GM23338 (cell line): ENCODE measurements around the gene HHIPL1. TPM values are rescaled to one million over a fixed set of nuclear protein-coding genes. Genes with fewer than 3 reads are reported as not detected.

Source experiments
- ATAC-seq: fragments of 200-7000 bp; cut with Tn5 transposase; 3 replicates; pipeline ENCODE4 v1.9.1; 2020
- DNase-seq: peaks from one replicate; pipeline ENCODE4 v3.0.0-alpha.2; 2015; ENCODE audit warnings: low spot score
- H2AFZ ChIP-seq: fragments of 200-600 bp; sonication (generic); 2 replicates; pipeline ENCODE4 v1.8.0; 2016; ENCODE audit warnings: antibody characterized with exemption, mild to moderate bottlenecking, moderate library complexity
- H3F3A ChIP-seq: fragments of 200-600 bp; sonication (generic); replicated peaks from 2 replicates; pipeline ENCODE4 v1.8.0; 2017; ENCODE audit warnings: antibody characterized with exemption, mixed run types, low read depth
- H3K27ac ChIP-seq: fragments of 200-600 bp; sonication (generic); 2 replicates; pipeline ENCODE4 v1.6.1; 2016; ENCODE audit warnings: low read depth
- H3K27me3 ChIP-seq: fragments of 200-600 bp; sonication (generic); 2 replicates; pipeline ENCODE4 v1.8.0; 2016; ENCODE audit warnings: mild to moderate bottlenecking, mixed run types, moderate library complexity; ENCODE audit not compliant: insufficient read depth
- H3K36me3 ChIP-seq: fragments of 200-600 bp; sonication (generic); 2 replicates; pipeline ENCODE4 v1.8.0; 2016; ENCODE audit warnings: mild to moderate bottlenecking; ENCODE audit not compliant: insufficient read depth
- H3K4me1 ChIP-seq: fragments of 200-600 bp; sonication (generic); 2 replicates; pipeline ENCODE4 v1.8.0; 2016; ENCODE audit warnings: mild to moderate bottlenecking, moderate library complexity; ENCODE audit not compliant: insufficient read depth
- H3K4me2 ChIP-seq: fragments of 200-600 bp; sonication (generic); 2 replicates; pipeline ENCODE4 v1.7.1; 2017; ENCODE audit warnings: mixed run types
- H3K4me3 ChIP-seq: fragments of 200-600 bp; sonication (generic); 2 replicates; pipeline ENCODE4 v1.6.1; 2016; ENCODE audit warnings: mixed run types
- H3K79me2 ChIP-seq: fragments of 200-600 bp; sonication (generic); replicated peaks from 2 replicates; pipeline ENCODE4 v1.8.0; 2017; ENCODE audit warnings: mild to moderate bottlenecking; ENCODE audit not compliant: insufficient read depth
- H3K9me2 ChIP-seq: fragments of 200-600 bp; sonication (generic); 2 replicates; pipeline ENCODE4 v1.8.0; 2017; ENCODE audit not compliant: insufficient read depth
- H4K20me1 ChIP-seq: fragments of 200-600 bp; sonication (generic); replicated peaks from 2 replicates; pipeline ENCODE4 v1.8.0; 2017; ENCODE audit warnings: mild to moderate bottlenecking; ENCODE audit not compliant: insufficient read depth
- H3K27ac Mint-ChIP-seq: 2 replicates; pipeline ENCODE4 v1.8.0; 2020; ENCODE audit warnings: inconsistent platforms, mild to moderate bottlenecking, moderate library complexity, mixed read lengths
- H3K27me3 Mint-ChIP-seq: 3 replicates; pipeline ENCODE4 v1.8.0; 2022; ENCODE audit warnings: low read depth, mild to moderate bottlenecking, moderate library complexity, mixed read lengths, inconsistent platforms; ENCODE audit not compliant: insufficient read depth, poor library complexity
- H3K36me3 Mint-ChIP-seq: 3 replicates; pipeline ENCODE4 v1.8.0; 2021; ENCODE audit warnings: low read depth, mild to moderate bottlenecking, inconsistent platforms, moderate library complexity, mixed read lengths
- H3K4me1 Mint-ChIP-seq: 3 replicates; pipeline ENCODE4 v1.8.0; 2020; ENCODE audit warnings: mild to moderate bottlenecking, inconsistent platforms, mixed read lengths
- H3K4me3 Mint-ChIP-seq: 3 replicates; pipeline ENCODE4 v1.8.0; 2021; ENCODE audit warnings: moderate library complexity, mild to moderate bottlenecking, inconsistent platforms, mixed read lengths
- H3K9me3 Mint-ChIP-seq: 3 replicates; pipeline ENCODE4 v1.8.0; 2020; ENCODE audit warnings: moderate library complexity, mild to moderate bottlenecking, inconsistent platforms, mixed read lengths
- CREB1 ChIP-seq: fragments of 250-450 bp; sonication (Bioruptor Pico); IDR thresholded peaks from 2 replicates; pipeline ENCODE4 v1.5.0; 2020; ENCODE audit warnings: low read depth, mild to moderate bottlenecking, moderate library complexity
- CTCF ChIP-seq, 2 experiments: fragments of 200-600 bp in 1 of 2; sonication (generic) in 1 of 2; conservative IDR thresholded peaks; 2 replicates each; pipeline versions ENCODE4 v1.5.1 to v1.6.1; 2016 to 2017; ENCODE audit warnings: antibody characterized with exemption in 2 of 2, low read depth in 2 of 2, mild to moderate bottlenecking in 2 of 2, moderate library complexity in 1 of 2
- ETS1 ChIP-seq: IDR thresholded peaks from 2 replicates; pipeline ENCODE4 v1.6.1; 2016; ENCODE audit warnings: antibody characterized with exemption
- EZH2 ChIP-seq: fragments of 200-600 bp; sonication (generic); IDR thresholded peaks from one replicate; pipeline ENCODE4 v1.8.0; 2017; ENCODE audit warnings: antibody characterized with exemption, mild to moderate bottlenecking, low read depth; ENCODE audit not compliant: unreplicated experiment
- EZH2phosphoT487 ChIP-seq: fragments of 200-600 bp; sonication (generic); IDR thresholded peaks from one replicate; pipeline ENCODE4 v1.8.1; 2018; ENCODE audit warnings: antibody characterized with exemption; ENCODE audit not compliant: unreplicated experiment
- JUNB ChIP-seq: IDR thresholded peaks from one replicate; pipeline ENCODE4 v1.6.1; 2016; ENCODE audit warnings: antibody characterized with exemption; ENCODE audit not compliant: unreplicated experiment
- NANOG ChIP-seq: IDR thresholded peaks from 2 replicates; pipeline ENCODE4 v1.6.1; 2016; ENCODE audit warnings: antibody characterized with exemption, borderline replicate concordance
- POLR2AphosphoS5 ChIP-seq: IDR thresholded peaks from 2 replicates; pipeline ENCODE4 v1.6.1; 2016; ENCODE audit warnings: antibody characterized with exemption, low read depth
- REST ChIP-seq: IDR thresholded peaks from one replicate; pipeline ENCODE4 v1.6.1; 2018; ENCODE audit warnings: antibody characterized with exemption; ENCODE audit not compliant: unreplicated experiment
- STAT1 ChIP-seq: IDR thresholded peaks from one replicate; pipeline ENCODE4 v1.6.1; 2016; ENCODE audit warnings: antibody characterized with exemption; ENCODE audit not compliant: unreplicated experiment
- ZNF114 ChIP-seq: fragments of 250-450 bp; sonication (Bioruptor Pico); IDR thresholded peaks from 2 replicates; pipeline ENCODE4 v1.5.0; 2020; ENCODE audit warnings: mild to moderate bottlenecking, moderate library complexity
- ZNF331 ChIP-seq: fragments of 250-450 bp; sonication (Bioruptor Pico); IDR thresholded peaks from 2 replicates; pipeline ENCODE4 v1.5.0; 2020; ENCODE audit warnings: low read depth, mild to moderate bottlenecking, moderate library complexity
- ZNF462 ChIP-seq: fragments of 250-450 bp; sonication (Bioruptor Pico); IDR thresholded peaks from 2 replicates; pipeline ENCODE4 v1.5.0; 2020; ENCODE audit warnings: mild to moderate bottlenecking, moderate library complexity
- polyA plus RNA-seq: library from polyadenylated mRNA; unstranded; fragments of >200 nt; fragmentation: Nextera tagmentation; extraction: Ambion mirVana; gene quantifications from 2 replicates; pipeline ENCODE4 v1.2.1, GENCODE V29; 2016
- total RNA-seq: library from RNA; depleted of rRNA; stranded (reverse); fragments of >200 nt; shearing (Covaris generic); gene quantifications from 2 replicates; pipeline ENCODE4 v1.2.3, GENCODE V29; 2014

HHIPL1 gene
- total and polyA plus RNA-seq, 2 experiments from 2014 or later = 1.9 to 2.0 TPM

GRCh38 chr14:99685151-99685591 lies 40.2 kb downstream of the HHIPL1 start:
- Histone ChIP-seq H3K79me2 (no peaks in the 10 kb centered on the region), H3K4me2 (no peak overlapping the region; the same call in 1 of the 2 replicates), H3K36me3 (no peaks in the 10 kb centered on the region), H3F3A (no peaks in the 10 kb centered on the region), H3K27me3 (no peaks in the 10 kb centered on the region), H4K20me1 (no peaks in the 10 kb centered on the region), H3K4me1 (peaks cover 11% of the 10 kb centered on the region), H2AFZ (no peak overlapping the region), H3K9me2 (no peaks in the 10 kb centered on the region), H3K4me3 (no peak overlapping the region), H3K27ac (no peak overlapping the region)
- no peaks in the 10 kb centered on the region for H3K9me3 Mint-ChIP-seq
- no peak overlapping the region for H3K27ac Mint-ChIP-seq
- no peaks in the 10 kb centered on the region; the same call in 2 of the 3 replicates for H3K36me3 Mint-ChIP-seq
- peaks cover 15% of the 10 kb centered on the region for H3K27me3 Mint-ChIP-seq
- TF ChIP-seq REST = no peak
- no peak for TF ChIP-seq NANOG
- TF ChIP-seq JUNB = no peak
- TF ChIP-seq ZNF331 (CRISPR knock-in tag) = no peak
- no peak for TF ChIP-seq ZNF114 (CRISPR knock-in tag)
- TF ChIP-seq CREB1 = no peak
- no peak for TF ChIP-seq EZH2
- no peak for TF ChIP-seq ZNF462 (CRISPR knock-in tag)
- TF ChIP-seq EZH2phosphoT487 = no peak
- no peak for TF ChIP-seq CTCF (conservative IDR thresholded peaks at IDR 0.05; ENCODE audit: low read depth in 2 of 2)
- TF ChIP-seq STAT1 = no peak
- no peak for TF ChIP-seq POLR2AphosphoS5
- TF ChIP-seq ETS1 = no peak
- ATAC-seq (no peak), DNase-seq (no peak)
- H3K4me3 Mint-ChIP-seq = peak overlapping the region; percentile 67
- peaks cover 34% of the 10 kb centered on the region for H3K4me1 Mint-ChIP-seq
